GM13976 (cell line): ENCODE data around the gene CYBRD1.

Experiments used
- DNase-seq: peaks from one replicate; pipeline ENCODE4 v3.0.0; 2012; ENCODE audit warnings: low spot score
- CTCF ChIP-seq: IDR thresholded peaks from 2 replicates; pipeline ENCODE4 v1.5.1; 2012; ENCODE audit warnings: borderline replicate concordance, mild to moderate bottlenecking; ENCODE audit not compliant: insufficient read depth; ENCODE audit errors: extremely low read depth, missing control alignments, control extremely low read depth
- in situ Hi-C: fragments of 300-500 bp; cut with MboI; formaldehyde crosslinking; loops from one replicate; pipeline ENCODE4 v1.12.0; 2022; ENCODE audit warnings: low sequenced_read_pairs, mixed read lengths, inconsistent platforms; ENCODE audit not compliant: unreplicated experiment

Gene CYBRD1

GRCh38 chr2:171600126-171600525 lies 77.9 kb downstream of the CYBRD1 start:
- no peak for TF ChIP-seq CTCF
- in situ Hi-C loops = loop anchor here (25.0 kb wide), 1 partner anchor 862 kb away; no protein-coding TSS in a partner anchor
- no peak for DNase-seq

DNA sequence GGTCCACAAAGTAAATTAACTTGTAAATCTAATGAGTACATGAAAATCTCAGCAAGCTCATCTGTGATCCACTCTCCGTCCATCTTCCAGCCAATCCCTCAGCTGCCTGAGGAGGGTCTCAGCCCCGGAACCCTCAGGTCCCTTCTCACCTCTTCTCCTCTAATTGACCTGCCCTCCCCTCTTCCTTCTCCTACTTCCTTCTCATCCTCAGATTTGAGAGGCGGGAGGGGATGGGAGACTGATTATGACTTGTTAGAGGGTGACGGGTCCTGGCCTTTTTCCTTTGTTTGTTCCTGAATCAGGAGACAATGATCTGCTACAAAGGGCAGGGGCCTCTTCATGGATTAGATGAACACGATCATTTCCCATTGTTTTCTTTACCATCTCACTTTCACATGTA lies 80.1 kb downstream of the CYBRD1 start:
- TF ChIP-seq CTCF = no peak
- no peak for DNase-seq
- in situ Hi-C loops = loop anchor here (25.0 kb wide), 1 partner anchor 860 kb away; no protein-coding TSS in a partner anchor
